H9 (cell line): ENCODE results near the gene IL17RE. TPM values are rescaled to one million over a fixed set of nuclear protein-coding genes. Genes with fewer than 3 reads are reported as not detected.

Experiments used
- DNase-seq: peaks from one replicate; pipeline ENCODE4 v3.0.0-alpha.2; 2017
- H2AFZ ChIP-seq: one replicate; pipeline ENCODE4 v1.6.1; 2013; ENCODE audit warnings: mild to moderate bottlenecking, low read length, control low read depth, moderate library complexity
- H2AK5ac ChIP-seq: 2 replicates; pipeline ENCODE4 v1.6.1; 2013; ENCODE audit warnings: low read length, control low read depth, mixed read lengths; ENCODE audit not compliant: insufficient read length
- H2BK120ac ChIP-seq: one replicate; pipeline ENCODE4 v1.6.1; 2013; ENCODE audit warnings: low read depth, mild to moderate bottlenecking, low read length, control low read depth, inconsistent platforms; ENCODE audit not compliant: poor library complexity, severe bottlenecking
- H2BK12ac ChIP-seq: 2 replicates; pipeline ENCODE4 v1.6.1; 2013; ENCODE audit warnings: low read length, control low read depth, mixed read lengths, low read depth; ENCODE audit not compliant: insufficient read length
- H2BK15ac ChIP-seq: 2 replicates; pipeline ENCODE4 v1.6.1; 2013; ENCODE audit warnings: low read depth, low read length, control low read depth
- H2BK20ac ChIP-seq: one replicate; pipeline ENCODE4 v1.6.1; 2013; ENCODE audit warnings: low read depth, mild to moderate bottlenecking, low read length, control low read depth, inconsistent platforms; ENCODE audit not compliant: poor library complexity, severe bottlenecking
- H2BK5ac ChIP-seq: 2 replicates; pipeline ENCODE4 v1.6.1; 2013; ENCODE audit warnings: low read length, control low read depth, mixed read lengths; ENCODE audit not compliant: insufficient read length
- H3K14ac ChIP-seq: 2 replicates; pipeline ENCODE4 v1.6.1; 2013; ENCODE audit warnings: low read length, control low read depth; ENCODE audit not compliant: insufficient read depth
- H3K18ac ChIP-seq: 2 replicates; pipeline ENCODE4 v1.6.1; 2013; ENCODE audit warnings: low read depth, mild to moderate bottlenecking, mixed read lengths, low read length, control low read depth; ENCODE audit not compliant: insufficient read length
- H3K23ac ChIP-seq: 2 replicates; pipeline ENCODE4 v1.6.1; 2013; ENCODE audit warnings: low read length, control low read depth, mixed read lengths, low read depth; ENCODE audit not compliant: insufficient read length
- H3K23me2 ChIP-seq: 2 replicates; pipeline ENCODE4 v1.6.1; 2013; ENCODE audit warnings: low read depth, mild to moderate bottlenecking, mixed read lengths, low read length, control low read depth; ENCODE audit not compliant: insufficient read length, poor library complexity, severe bottlenecking
- H3K27ac ChIP-seq: 2 replicates; pipeline ENCODE4 v1.5.1; 2013; ENCODE audit warnings: low read length, control low read depth, mixed read lengths, low read depth; ENCODE audit not compliant: insufficient read length
- H3K27me3 ChIP-seq: 2 replicates; pipeline ENCODE4 v1.6.1; 2013; ENCODE audit warnings: low read length, control low read depth, inconsistent platforms; ENCODE audit not compliant: insufficient read depth
- H3K4ac ChIP-seq: 2 replicates; pipeline ENCODE4 v1.6.1; 2013; ENCODE audit warnings: low read depth, mild to moderate bottlenecking, control low read depth, inconsistent platforms, low read length, moderate library complexity
- H3K4me1 ChIP-seq: 2 replicates; pipeline ENCODE4 v1.6.1; 2013; ENCODE audit warnings: low read length, control low read depth, inconsistent platforms; ENCODE audit not compliant: insufficient read depth
- H3K4me2 ChIP-seq: 2 replicates; pipeline ENCODE4 v1.6.1; 2013; ENCODE audit warnings: low read length, control low read depth, mixed read lengths; ENCODE audit not compliant: insufficient read length, insufficient read depth
- H3K56ac ChIP-seq: 2 replicates; pipeline ENCODE4 v1.6.1; 2013; ENCODE audit warnings: low read depth, mild to moderate bottlenecking, mixed read lengths, low read length, control low read depth; ENCODE audit not compliant: insufficient read length
- H3K79me1 ChIP-seq: 2 replicates; pipeline ENCODE4 v1.6.1; 2013; ENCODE audit warnings: low read depth, mild to moderate bottlenecking, moderate library complexity, low read length, control low read depth, inconsistent platforms; ENCODE audit not compliant: insufficient read depth, poor library complexity, severe bottlenecking
- H3K79me2 ChIP-seq: 2 replicates; pipeline ENCODE4 v1.6.1; 2013; ENCODE audit warnings: low read length, control low read depth, inconsistent platforms; ENCODE audit not compliant: insufficient read depth
- H3K9ac ChIP-seq: 2 replicates; pipeline ENCODE4 v1.6.1; 2013; ENCODE audit warnings: low read length, control low read depth, mixed read lengths; ENCODE audit not compliant: insufficient read length; ENCODE audit errors: extremely low read depth
- H3K9me3 ChIP-seq: one replicate; pipeline ENCODE4 v1.6.1; 2013; ENCODE audit warnings: low read depth, low read length, inconsistent platforms; ENCODE audit not compliant: control insufficient read depth
- H3T11ph ChIP-seq: one replicate; pipeline ENCODE4 v1.6.1; 2013; ENCODE audit warnings: mild to moderate bottlenecking, low read length, control low read depth, inconsistent platforms
- H4K20me1 ChIP-seq: one replicate; pipeline ENCODE4 v1.6.1; 2013; ENCODE audit not compliant: control insufficient read depth, insufficient read length, insufficient read depth
- H4K5ac ChIP-seq: 2 replicates; pipeline ENCODE4 v1.6.1; 2013; ENCODE audit warnings: low read depth, mild to moderate bottlenecking, mixed read lengths, low read length, control low read depth; ENCODE audit not compliant: insufficient read length
- H4K8ac ChIP-seq: replicated peaks from 2 replicates; pipeline ENCODE4 v1.6.1; 2013; ENCODE audit warnings: low read length, control low read depth, mixed read lengths, low read depth; ENCODE audit not compliant: insufficient read length
- H4K91ac ChIP-seq: 2 replicates; pipeline ENCODE4 v1.6.1; 2013; ENCODE audit warnings: low read depth, mild to moderate bottlenecking, moderate library complexity, mixed read lengths, low read length, control low read depth; ENCODE audit not compliant: insufficient read length
- H3K27ac Mint-ChIP-seq, 3 experiments: 2 replicates in 2 of 3; 3 replicates in 1 of 3; pipeline ENCODE4 v1.8.0; 2020 to 2021; ENCODE audit warnings: mixed read lengths in 3 of 3, mild to moderate bottlenecking in 1 of 3, moderate library complexity in 1 of 3
- H3K27me3 Mint-ChIP-seq: 2 replicates; pipeline ENCODE4 v1.8.0; 2021; ENCODE audit warnings: low read depth, mild to moderate bottlenecking, moderate library complexity, mixed read lengths
- H3K36me3 Mint-ChIP-seq, 3 experiments: 2 replicates in 2 of 3; 3 replicates in 1 of 3; pipeline ENCODE4 v1.8.0; 2020 to 2021; ENCODE audit warnings: low read depth in 3 of 3, mixed read lengths in 3 of 3; ENCODE audit not compliant: insufficient read depth in 1 of 3
- H3K4me1 Mint-ChIP-seq, 2 experiments: 2 replicates each; pipeline ENCODE4 v1.8.0; 2020; ENCODE audit warnings: mixed read lengths in 2 of 2
- H3K4me3 Mint-ChIP-seq, 2 experiments: 2 replicates in 1 of 2; 3 replicates in 1 of 2; pipeline ENCODE4 v1.8.0; 2020 to 2021; ENCODE audit warnings: mild to moderate bottlenecking in 2 of 2, mixed read lengths in 2 of 2, moderate library complexity in 1 of 2
- H3K9me3 Mint-ChIP-seq, 2 experiments: 2 replicates in 1 of 2; 3 replicates in 1 of 2; pipeline ENCODE4 v1.8.0; 2020; ENCODE audit warnings: mild to moderate bottlenecking in 2 of 2, mixed read lengths in 2 of 2, moderate library complexity in 1 of 2
- WGBS: extraction: QIAGEN DNeasy Blood & Tissue Kit; methylation state at CpG from one replicate; pipeline ENCODE4 v1.1.7; 2013; ENCODE audit warnings: missing lambda C conversion rate, low lambda C conversion rate, mixed read lengths; ENCODE audit not compliant: insufficient read length; ENCODE audit errors: extremely low coverage; 5-methylcytosine and 5-hydroxymethylcytosine counted together
- total RNA-seq: library from RNA; stranded (reverse); gene quantifications from 2 replicates; pipeline ENCODE4 v1.2.1, GENCODE V29; 2021
- TF ChIP-seq, protein P1 (sequence below): fragments of 200-600 bp; sonication (generic); conservative IDR thresholded peaks from 3 replicates; pipeline ENCODE4 v1.8.0; 2021; ENCODE audit warnings: antibody characterized with exemption, mild to moderate bottlenecking

Gene IL17RE
- total RNA-seq, 1 experiment from 2014 or later = 2.1 TPM

- Histone ChIP-seq H3K23me2 (peaks cover 15% of the 10 kb centered on the region), H3K79me1 (no peaks in the 10 kb centered on the region), H3K4ac (no peak within 1 kb of the TSS), H3T11ph (no peak within 1 kb of the TSS), H2AK5ac (no peak within 1 kb of the TSS), H3K4me1 (peaks cover 4% of the 10 kb centered on the region; the same call in 1 of the 2 replicates), H3K9me3 (no peaks in the 10 kb centered on the region), H4K5ac (no peak within 1 kb of the TSS), H4K20me1 (no peaks in the 10 kb centered on the region), H4K91ac (no peak within 1 kb of the TSS), H3K18ac (peak within 1 kb of the TSS; percentile 32), H2BK120ac (no peak within 1 kb of the TSS), H2BK15ac (no peak within 1 kb of the TSS), H3K14ac (peak within 1 kb of the TSS; percentile 43; the same call in 1 of the 2 replicates), H4K8ac (no peak within 1 kb of the TSS), H3K27me3 (no peaks in the 10 kb centered on the region; the same call in 1 of the 2 replicates), H3K4me2 (peak within 1 kb of the TSS; percentile 76), H2BK12ac (no peak within 1 kb of the TSS), H2BK5ac (no peak within 1 kb of the TSS), H3K23ac (no peak within 1 kb of the TSS), H3K9ac (peak within 1 kb of the TSS; percentile 17), H3K27ac (no peak within 1 kb of the TSS), H3K56ac (no peak within 1 kb of the TSS), H2AFZ (peak within 1 kb of the TSS; percentile 49), H3K79me2 (no peaks in the 10 kb centered on the region), H2BK20ac (no peak within 1 kb of the TSS)
- no CpG with 5 or more reads among the region's 19 CpGs for WGBS
- Mint-ChIP-seq H3K27ac (peak within 1 kb of the TSS in 2 of 3 experiments; percentile 61 to 75; a peak in 2 of 7 replicates), H3K27me3 (peaks cover 17% of the 10 kb centered on the region), H3K4me3 (peak within 1 kb of the TSS; percentile 70 to 80), H3K36me3 (peaks cover 0 to 4% (median 0%) of the 10 kb centered on the region in 3 experiments; a peak in 1 of 7 replicates), H3K4me1 (peaks cover 15 to 27% of the 10 kb centered on the region in 2 experiments), H3K9me3 (no peaks in the 10 kb centered on the region; a peak in 2 of 5 replicates)
- TF ChIP-seq, protein P1, sequence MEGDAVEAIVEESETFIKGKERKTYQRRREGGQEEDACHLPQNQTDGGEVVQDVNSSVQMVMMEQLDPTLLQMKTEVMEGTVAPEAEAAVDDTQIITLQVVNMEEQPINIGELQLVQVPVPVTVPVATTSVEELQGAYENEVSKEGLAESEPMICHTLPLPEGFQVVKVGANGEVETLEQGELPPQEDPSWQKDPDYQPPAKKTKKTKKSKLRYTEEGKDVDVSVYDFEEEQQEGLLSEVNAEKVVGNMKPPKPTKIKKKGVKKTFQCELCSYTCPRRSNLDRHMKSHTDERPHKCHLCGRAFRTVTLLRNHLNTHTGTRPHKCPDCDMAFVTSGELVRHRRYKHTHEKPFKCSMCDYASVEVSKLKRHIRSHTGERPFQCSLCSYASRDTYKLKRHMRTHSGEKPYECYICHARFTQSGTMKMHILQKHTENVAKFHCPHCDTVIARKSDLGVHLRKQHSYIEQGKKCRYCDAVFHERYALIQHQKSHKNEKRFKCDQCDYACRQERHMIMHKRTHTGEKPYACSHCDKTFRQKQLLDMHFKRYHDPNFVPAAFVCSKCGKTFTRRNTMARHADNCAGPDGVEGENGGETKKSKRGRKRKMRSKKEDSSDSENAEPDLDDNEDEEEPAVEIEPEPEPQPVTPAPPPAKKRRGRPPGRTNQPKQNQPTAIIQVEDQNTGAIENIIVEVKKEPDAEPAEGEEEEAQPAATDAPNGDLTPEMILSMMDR = no peak
- peak; percentile 95 for DNase-seq
These were observed 14.4 kb downstream of the IL17RE start, which contains the start of gene IL17RC for GRCh38 chr3:9916734-9917680. Gene IL17RC, plus strand, starts transcription at chr3:9917098. Its CDS starts 218 bp downstream, at chr3:9917316.
